Activated gamma-delta T cell (primary cell): ENCODE measurements around the gene GAP43.

Experiments used
- DNase-seq: peaks from one replicate; lab custom pipeline; 2025; lab: John Stamatoyannopoulos, UW
- total RNA-seq, 2 donors: gene quantifications; one replicate each; lab custom pipeline; 2026; lab: John Stamatoyannopoulos, UW

Gene GAP43
- total RNA-seq, result 0 to 0.17 reads per million in 2 donors

- no peak for DNase-seq
Measured at GRCh38 chr3:115623044-115623868, at the start of gene GAP43. Gene GAP43 (plus strand): TSS chr3:115623510. CDS start chr3:115623690, 180 bp downstream.

GRCh38 chr3:115576325-115576875, 46.9 kb upstream of the GAP43 start:
- DNase-seq, result no peak

- DNase-seq, result no peak
Measured at GRCh38 chr3:115577000-115577399, 46.3 kb upstream of the GAP43 start.

GRCh38 chr3:115578331-115578730, 45.0 kb upstream of the GAP43 start:
- no peak for DNase-seq

- no peak for DNase-seq
Measured at GRCh38 chr3:115580566-115580965, 42.7 kb upstream of the GAP43 start.

GRCh38 chr3:115581362-115582135, 41.8 kb upstream of the GAP43 start:
- no peak for DNase-seq

GRCh38 chr3:115588201-115589115, 34.9 kb upstream of the GAP43 start:
- DNase-seq, result no peak

- no peak for DNase-seq
Measured at GRCh38 chr3:115590873-115591272, 32.4 kb upstream of the GAP43 start.

- no peak for DNase-seq
Measured at GRCh38 chr3:115595611-115596275, 27.6 kb upstream of the GAP43 start.

GRCh38 chr3:115598216-115598615, 25.1 kb upstream of the GAP43 start:
- no peak for DNase-seq

- no peak for DNase-seq
Measured at GRCh38 chr3:115602194-115602593, 21.1 kb upstream of the GAP43 start.

- no peak for DNase-seq
Measured at GRCh38 chr3:115611630-115612029, 11.7 kb upstream of the GAP43 start.

- no peak for DNase-seq
Measured at GRCh38 chr3:115615001-115615814, 8.1 kb upstream of the GAP43 start.

- DNase-seq, result no peak
Measured at GRCh38 chr3:115616461-115616860, 6.8 kb upstream of the GAP43 start.

GRCh38 chr3:115617591-115617990, 5.7 kb upstream of the GAP43 start:
- DNase-seq, result no peak

GRCh38 chr3:115624029-115624741, 875 bp downstream of the GAP43 start:
- DNase-seq, result no peak

GRCh38 chr3:115624901-115625300, 1.6 kb downstream of the GAP43 start:
- no peak for DNase-seq

- no peak for DNase-seq
Measured at GRCh38 chr3:115626006-115626409, 2.7 kb downstream of the GAP43 start.

- DNase-seq, result no peak
Measured at GRCh38 chr3:115626721-115627120, 3.4 kb downstream of the GAP43 start.
